Measurements from ENCODE around the gene COX5B.

The COX5B gene

GRCh38 chr2:97660775-97661389 lies 15.0 kb downstream of the COX5B start:
- Histone ChIP-seq H3K23ac (ENCODE audit: low read length) (no peak overlapping the region), H3K4me1 (ENCODE audit: control insufficient read depth in 1 of 2, insufficient read depth in 2 of 2, low read length in 2 of 2) (peaks cover 18 to 22% of the 10 kb centered on the region in 2 experiments), H3K27ac (ENCODE audit: low read depth, low read length) (peak overlapping the region; percentile 20), H3K79me2 (ENCODE audit: control insufficient read depth, insufficient read depth, low read length, poor library complexity) (peaks cover 10% of the 10 kb centered on the region), H3K14ac (ENCODE audit: low read length) (no peak overlapping the region), H3K9ac (ENCODE audit: low read length) (no peak overlapping the region), H3K9me3 (ENCODE audit: insufficient read depth, low read depth, low read length) (peaks cover 2% of the 10 kb centered on the region), H2AFZ (ENCODE audit: insufficient read depth, low read length, poor library complexity) (no peak overlapping the region), H2BK120ac (ENCODE audit: insufficient read depth, low read length, poor library complexity) (no peak overlapping the region), H3K18ac (ENCODE audit: low read length) (peak overlapping the region; percentile 15), H3K4me3 (ENCODE audit: low read depth, low read length) (no peak overlapping the region), H4K8ac (ENCODE audit: low read depth, low read length) (no peak overlapping the region), H4K12ac (ENCODE audit: low read depth, low read length) (no peak overlapping the region), H4K91ac (ENCODE audit: low read depth, low read length) (peak overlapping the region; percentile 58), H2AK5ac (ENCODE audit: low read length) (no peak overlapping the region), H3K4me2 (ENCODE audit: low read length) (no peak overlapping the region), H2BK5ac (ENCODE audit: low read depth, low read length, poor library complexity) (no peak overlapping the region), H2BK12ac (ENCODE audit: low read length) (no peak overlapping the region), H3K4ac (ENCODE audit: low read depth, low read length) (no peak overlapping the region), H3K27me3 (ENCODE audit: insufficient read depth, low read length) (no peaks in the 10 kb centered on the region), H3K36me3 (ENCODE audit: control insufficient read depth in 1 of 2, insufficient read depth in 2 of 2, low read length in 2 of 2) (peaks cover 42 to 46% of the 10 kb centered on the region in 2 experiments), H3K79me1 (ENCODE audit: low read length) (peaks cover 17% of the 10 kb centered on the region)
- WGBS (ENCODE audit: extremely low coverage, insufficient coverage, insufficient read length), result no CpG with 5 or more reads among the region's 18 CpGs
- no peak for DNase-seq

GRCh38 chr2:97661927-97662326 lies 16.1 kb downstream of the COX5B start:
- Histone ChIP-seq H3K4me3 (ENCODE audit: low read depth, low read length) (no peak overlapping the region), H2AK5ac (ENCODE audit: low read length) (no peak overlapping the region), H3K27me3 (ENCODE audit: insufficient read depth, low read length) (no peaks in the 10 kb centered on the region), H2BK12ac (ENCODE audit: low read length) (no peak overlapping the region), H2BK5ac (ENCODE audit: low read depth, low read length, poor library complexity) (no peak overlapping the region), H3K9ac (ENCODE audit: low read length) (no peak overlapping the region), H3K4ac (ENCODE audit: low read depth, low read length) (peak overlapping the region; percentile 41), H3K27ac (ENCODE audit: low read depth, low read length) (no peak overlapping the region), H3K79me2 (ENCODE audit: control insufficient read depth, insufficient read depth, low read length, poor library complexity) (peaks cover 10% of the 10 kb centered on the region), H3K14ac (ENCODE audit: low read length) (no peak overlapping the region), H4K91ac (ENCODE audit: low read depth, low read length) (no peak overlapping the region), H3K4me1 (ENCODE audit: control insufficient read depth in 1 of 2, insufficient read depth in 2 of 2, low read length in 2 of 2) (peaks cover 18 to 22% of the 10 kb centered on the region in 2 experiments), H3K4me2 (ENCODE audit: low read length) (peak overlapping the region; percentile 93), H3K9me3 (ENCODE audit: insufficient read depth, low read depth, low read length) (no peaks in the 10 kb centered on the region), H2BK120ac (ENCODE audit: insufficient read depth, low read length, poor library complexity) (no peak overlapping the region), H3K79me1 (ENCODE audit: low read length) (peaks cover 17% of the 10 kb centered on the region), H3K18ac (ENCODE audit: low read length) (no peak overlapping the region), H2AFZ (ENCODE audit: insufficient read depth, low read length, poor library complexity) (no peak overlapping the region), H3K36me3 (ENCODE audit: control insufficient read depth in 1 of 2, insufficient read depth in 2 of 2, low read length in 2 of 2) (peaks cover 32 to 36% of the 10 kb centered on the region in 2 experiments), H4K8ac (ENCODE audit: low read depth, low read length) (no peak overlapping the region), H4K12ac (ENCODE audit: low read depth, low read length) (no peak overlapping the region), H3K23ac (ENCODE audit: low read length) (no peak overlapping the region)
- no CpG with 5 or more reads among the region's 6 CpGs for WGBS (ENCODE audit: extremely low coverage, insufficient coverage, insufficient read length)
- DNase-seq, result no peak

GRCh38 chr2:97662386-97662894 lies 16.6 kb downstream of the COX5B start:
- H3K36me3 ChIP-seq (ENCODE audit: control insufficient read depth in 1 of 2, insufficient read depth in 2 of 2, low read length in 2 of 2), result peaks cover 27 to 30% of the 10 kb centered on the region in 2 experiments
- peak overlapping the region; percentile 4 for H4K8ac ChIP-seq (ENCODE audit: low read depth, low read length)
- H2AFZ ChIP-seq (ENCODE audit: insufficient read depth, low read length, poor library complexity), result no peak overlapping the region
- peaks cover 10% of the 10 kb centered on the region for H3K79me2 ChIP-seq (ENCODE audit: control insufficient read depth, insufficient read depth, low read length, poor library complexity)
- H3K9me3 ChIP-seq (ENCODE audit: insufficient read depth, low read depth, low read length), result no peaks in the 10 kb centered on the region
- H2BK12ac ChIP-seq (ENCODE audit: low read length), result peak overlapping the region; percentile 51
- H4K12ac ChIP-seq (ENCODE audit: low read depth, low read length), result no peak overlapping the region
- peak overlapping the region; percentile 93 for H3K4me2 ChIP-seq (ENCODE audit: low read length)
- peak overlapping the region; percentile 92 for H3K27ac ChIP-seq (ENCODE audit: low read depth, low read length)
- no CpG with 5 or more reads among the region's 12 CpGs for WGBS (ENCODE audit: extremely low coverage, insufficient coverage, insufficient read length)
- H4K91ac ChIP-seq (ENCODE audit: low read depth, low read length), result peak overlapping the region; percentile 50
- H3K23ac ChIP-seq (ENCODE audit: low read length), result no peak overlapping the region
- H2AK5ac ChIP-seq (ENCODE audit: low read length), result no peak overlapping the region
- DNase-seq, result no peak
- H3K27me3 ChIP-seq (ENCODE audit: insufficient read depth, low read length), result no peaks in the 10 kb centered on the region
- peak overlapping the region; percentile 62 for H3K18ac ChIP-seq (ENCODE audit: low read length)
- peak overlapping the region; percentile 39 for H2BK5ac ChIP-seq (ENCODE audit: low read depth, low read length, poor library complexity)
- H2BK120ac ChIP-seq (ENCODE audit: insufficient read depth, low read length, poor library complexity), result peak overlapping the region; percentile 40
- H3K14ac ChIP-seq (ENCODE audit: low read length), result peak overlapping the region; percentile 34
- no peak overlapping the region for H3K4me3 ChIP-seq (ENCODE audit: low read depth, low read length)
- peaks cover 17% of the 10 kb centered on the region for H3K79me1 ChIP-seq (ENCODE audit: low read length)
- H3K4me1 ChIP-seq (ENCODE audit: control insufficient read depth in 1 of 2, insufficient read depth in 2 of 2, low read length in 2 of 2), result peaks cover 18 to 22% of the 10 kb centered on the region in 2 experiments
- H3K4ac ChIP-seq (ENCODE audit: low read depth, low read length), result peak overlapping the region; percentile 83
- H3K9ac ChIP-seq (ENCODE audit: low read length), result no peak overlapping the region

- peak overlapping the region; percentile 74 for H2BK5ac ChIP-seq (ENCODE audit: low read depth, low read length, poor library complexity)
- WGBS (ENCODE audit: extremely low coverage, insufficient coverage, insufficient read length), result no CpG with 5 or more reads among the region's 24 CpGs
- H3K14ac ChIP-seq (ENCODE audit: low read length), result peak overlapping the region; percentile 50
- H3K27ac ChIP-seq (ENCODE audit: low read depth, low read length), result peak overlapping the region; percentile 92
- H4K12ac ChIP-seq (ENCODE audit: low read depth, low read length), result peak overlapping the region; percentile 36
- no peak overlapping the region for H2BK12ac ChIP-seq (ENCODE audit: low read length)
- DNase-seq, result peak; percentile 93
- peaks cover 22 to 25% of the 10 kb centered on the region in 2 experiments for H3K36me3 ChIP-seq (ENCODE audit: control insufficient read depth in 1 of 2, insufficient read depth in 2 of 2, low read length in 2 of 2)
- H3K9ac ChIP-seq (ENCODE audit: low read length), result peak overlapping the region; percentile 91
- H2AK5ac ChIP-seq (ENCODE audit: low read length), result no peak overlapping the region
- H3K79me1 ChIP-seq (ENCODE audit: low read length), result peaks cover 17% of the 10 kb centered on the region
- H3K4me3 ChIP-seq (ENCODE audit: low read depth, low read length), result peak overlapping the region; percentile 83
- H4K8ac ChIP-seq (ENCODE audit: low read depth, low read length), result peak overlapping the region; percentile 75
- H3K4me1 ChIP-seq (ENCODE audit: control insufficient read depth in 1 of 2, insufficient read depth in 2 of 2, low read length in 2 of 2), result peaks cover 18 to 22% of the 10 kb centered on the region in 2 experiments
- H3K4ac ChIP-seq (ENCODE audit: low read depth, low read length), result peak overlapping the region; percentile 83
- peaks cover 10% of the 10 kb centered on the region for H3K79me2 ChIP-seq (ENCODE audit: control insufficient read depth, insufficient read depth, low read length, poor library complexity)
- no peak overlapping the region for H3K23ac ChIP-seq (ENCODE audit: low read length)
- H3K18ac ChIP-seq (ENCODE audit: low read length), result peak overlapping the region; percentile 89
- peak overlapping the region; percentile 53 for H2AFZ ChIP-seq (ENCODE audit: insufficient read depth, low read length, poor library complexity)
- H3K9me3 ChIP-seq (ENCODE audit: insufficient read depth, low read depth, low read length), result no peaks in the 10 kb centered on the region
- no peaks in the 10 kb centered on the region for H3K27me3 ChIP-seq (ENCODE audit: insufficient read depth, low read length)
- H4K91ac ChIP-seq (ENCODE audit: low read depth, low read length), result peak overlapping the region; percentile 91
- peak overlapping the region; percentile 93 for H3K4me2 ChIP-seq (ENCODE audit: low read length)
- H2BK120ac ChIP-seq (ENCODE audit: insufficient read depth, low read length, poor library complexity), result peak overlapping the region; percentile 50
These were observed 17.2 kb downstream of the COX5B start for GRCh38 chr2:97662895-97663625.

Measured in trophoblast cell (in vitro differentiated cells and primary cell).